Measurements from ENCODE around the gene HSPA9. TPM values are rescaled to one million over a fixed set of nuclear protein-coding genes. Genes with fewer than 3 reads are reported as not detected.
A peak's percentile ranks its signal among the peaks of the same experiment; 100 is the strongest.

The HSPA9 gene
- total RNA-seq, 2 experiments from 2014 or later: 290 to 362 TPM

GRCh38 chr5:138542956-138543729, 32.1 kb downstream of the HSPA9 start, which contains the start of gene ETF1:
Gene ETF1, minus strand, starts transcription at chr5:138543236. Its CDS starts 318 bp downstream, at chr5:138542918.
- DNase-seq (ENCODE audit: low spot score): peak; percentile 99
- Histone ChIP-seq H3K36me3 (ENCODE audit: insufficient read depth, low read length) (peaks cover 44% of the 10 kb centered on the region), H3K4me3 (ENCODE audit: low read depth, low read length, poor library complexity, severe bottlenecking) (peak within 1 kb of the TSS; percentile 95), H3K9me3 (ENCODE audit: low read length) (no peaks in the 10 kb centered on the region), H3K4me1 (ENCODE audit: insufficient read depth, low read length, poor library complexity, severe bottlenecking) (peaks cover 39% of the 10 kb centered on the region), H3K27ac (ENCODE audit: low read depth, low read length, poor library complexity, severe bottlenecking) (peak within 1 kb of the TSS; percentile 62), H3K9me2 (ENCODE audit: insufficient read depth, low read length) (no peaks in the 10 kb centered on the region), H3K79me2 (ENCODE audit: insufficient read depth, low read depth, low read length) (peaks cover 88% of the 10 kb centered on the region), H3K4me2 (ENCODE audit: low read length) (peak within 1 kb of the TSS; percentile 91), H2AFZ (ENCODE audit: low read length) (peak within 1 kb of the TSS; percentile 55; the same call in 1 of the 2 replicates), H4K20me1 (ENCODE audit: insufficient read depth, low read length) (peaks cover 35% of the 10 kb centered on the region)
- ChIA-PET POLR2A (interaction anchor here (0.6 to 2.6 kb wide), 15 partner anchors 9 to 1124 kb away, joined by 3 to 12 read pairs (median 4); partner anchors contain the start of gene HSPA9), CTCF (ENCODE audit: unreplicated experiment) (interaction anchor here (0.7 to 1.2 kb wide), 3 partner anchors 16 to 364 kb away, joined by 3 to 5 read pairs (median 3); partner anchors contain the start of genes HSPA9 and KIF20A)
- no peak for TF ChIP-seq EZH2phosphoT487 (IDR thresholded peaks at IDR 0.05; ENCODE audit: borderline replicate concordance, low read depth, low read length)
- TF ChIP-seq, protein P1, sequence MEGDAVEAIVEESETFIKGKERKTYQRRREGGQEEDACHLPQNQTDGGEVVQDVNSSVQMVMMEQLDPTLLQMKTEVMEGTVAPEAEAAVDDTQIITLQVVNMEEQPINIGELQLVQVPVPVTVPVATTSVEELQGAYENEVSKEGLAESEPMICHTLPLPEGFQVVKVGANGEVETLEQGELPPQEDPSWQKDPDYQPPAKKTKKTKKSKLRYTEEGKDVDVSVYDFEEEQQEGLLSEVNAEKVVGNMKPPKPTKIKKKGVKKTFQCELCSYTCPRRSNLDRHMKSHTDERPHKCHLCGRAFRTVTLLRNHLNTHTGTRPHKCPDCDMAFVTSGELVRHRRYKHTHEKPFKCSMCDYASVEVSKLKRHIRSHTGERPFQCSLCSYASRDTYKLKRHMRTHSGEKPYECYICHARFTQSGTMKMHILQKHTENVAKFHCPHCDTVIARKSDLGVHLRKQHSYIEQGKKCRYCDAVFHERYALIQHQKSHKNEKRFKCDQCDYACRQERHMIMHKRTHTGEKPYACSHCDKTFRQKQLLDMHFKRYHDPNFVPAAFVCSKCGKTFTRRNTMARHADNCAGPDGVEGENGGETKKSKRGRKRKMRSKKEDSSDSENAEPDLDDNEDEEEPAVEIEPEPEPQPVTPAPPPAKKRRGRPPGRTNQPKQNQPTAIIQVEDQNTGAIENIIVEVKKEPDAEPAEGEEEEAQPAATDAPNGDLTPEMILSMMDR (conservative IDR thresholded peaks at IDR 0.05; ENCODE audit: low read length): no peak
- intact Hi-C loops (cut with micrococcal nuclease; ENCODE audit: unreplicated experiment): loop anchor here (1.0 to 5.0 kb wide), 4 partner anchors 32 to 206 kb away; partner anchors contain the start of genes FAM53C, HSPA9 and KDM3B
- BruUV-seq (replicated peaks): no TSS peak

DNA sequence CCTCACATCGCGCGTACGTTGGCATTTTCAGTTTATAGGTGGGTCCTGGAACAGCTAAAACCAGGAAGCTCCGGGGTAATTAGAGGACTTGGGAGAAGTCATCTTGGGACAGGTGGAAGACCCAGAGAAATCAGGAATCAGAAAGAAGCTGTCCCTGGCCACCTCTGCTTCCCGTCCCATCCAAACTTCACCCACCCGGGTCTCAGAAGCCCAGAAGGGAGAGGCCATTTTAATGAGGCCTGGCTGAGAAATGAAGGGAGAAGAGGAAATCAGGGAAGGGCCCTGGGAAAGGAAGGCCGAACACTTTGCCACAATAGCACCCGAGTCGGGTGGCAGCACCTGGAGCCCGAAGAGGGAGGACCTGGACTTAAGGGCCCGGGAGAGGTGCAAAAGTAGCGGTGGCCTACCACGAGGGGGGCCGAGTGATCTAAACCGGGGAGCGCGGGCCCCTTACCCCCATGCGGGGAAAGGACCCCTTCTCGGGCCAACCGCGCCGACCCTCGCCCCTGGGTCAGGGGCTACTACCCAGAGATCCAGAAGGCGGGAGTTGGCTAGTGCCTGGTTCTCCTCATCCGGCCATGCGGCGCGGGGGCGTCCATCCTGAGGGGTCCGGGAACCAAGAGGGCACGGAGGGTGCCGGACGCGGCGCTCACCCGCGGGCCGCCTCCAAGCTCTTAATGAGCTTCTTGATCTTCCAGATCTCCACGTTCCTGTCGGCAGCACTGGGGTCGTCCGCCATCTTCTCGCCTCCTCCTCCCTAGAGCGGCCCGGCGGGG, 32.8 kb downstream of the HSPA9 start:
- H3K4me2 ChIP-seq (ENCODE audit: low read length): peak overlapping the region; percentile 79

More for the DNA sequence above, 32.8 kb downstream of the HSPA9 start:
- BruUV-seq (replicated peaks): no TSS peak
- H2AFZ ChIP-seq (ENCODE audit: low read length): peak overlapping the region; percentile 55; the same call in 1 of the 2 replicates
- peaks cover 34% of the 10 kb centered on the region for H4K20me1 ChIP-seq (ENCODE audit: insufficient read depth, low read length)
- TF ChIP-seq, protein P1 (conservative IDR thresholded peaks at IDR 0.05; ENCODE audit: low read length): peak; percentile 22; the same call in 1 of the 2 replicates
- TF ChIP-seq EZH2phosphoT487 (IDR thresholded peaks at IDR 0.05; ENCODE audit: borderline replicate concordance, low read depth, low read length): no peak
- ChIA-PET CTCF (ENCODE audit: unreplicated experiment) (interaction anchor here (0.7 to 1.2 kb wide), 3 partner anchors 33 to 363 kb away, joined by 3 to 5 read pairs (median 3); partner anchors contain the start of genes HSPA9 and KIF20A), POLR2A (interaction anchor here (0.6 to 2.6 kb wide), 12 partner anchors 8 to 1125 kb away, joined by 3 to 12 read pairs (median 4); partner anchors contain the start of gene HSPA9)
- no peaks in the 10 kb centered on the region for H3K9me3 ChIP-seq (ENCODE audit: low read length)
- peaks cover 88% of the 10 kb centered on the region for H3K79me2 ChIP-seq (ENCODE audit: insufficient read depth, low read depth, low read length)
- peaks cover 46% of the 10 kb centered on the region for H3K36me3 ChIP-seq (ENCODE audit: insufficient read depth, low read length)
- intact Hi-C loops (cut with micrococcal nuclease; ENCODE audit: unreplicated experiment): loop anchor here (5.0 kb wide), 2 partner anchors 190 to 205 kb away; partner anchors contain the start of genes FAM53C and KDM3B
- DNase-seq (ENCODE audit: low spot score): no peak
- no peaks in the 10 kb centered on the region for H3K9me2 ChIP-seq (ENCODE audit: insufficient read depth, low read length)
- H3K4me1 ChIP-seq (ENCODE audit: insufficient read depth, low read length, poor library complexity, severe bottlenecking): peaks cover 38% of the 10 kb centered on the region
- peak overlapping the region; percentile 95 for H3K4me3 ChIP-seq (ENCODE audit: low read depth, low read length, poor library complexity, severe bottlenecking)
- peak overlapping the region; percentile 61 for H3K27ac ChIP-seq (ENCODE audit: low read depth, low read length, poor library complexity, severe bottlenecking)

All from OCI-LY7 (cell line).